ENCODE results near the gene UTRN. TPM values are rescaled to one million over a fixed set of nuclear protein-coding genes. Genes with fewer than 3 reads are reported as not detected.

UTRN gene
- total and polyA plus RNA-seq, 10 of the 15 experiments (the other 5 are each of a cell fraction or from before 2014, with no cell fraction given), result 1.6 to 52.6 (median 25.5) TPM

- ChIA-PET CTCF (interaction anchor here (1.2 kb wide), 1 partner anchor 31 kb away, joined by 3 read pairs; no protein-coding TSS in a partner anchor), RAD21 (ENCODE audit: unreplicated experiment) (interaction anchor here (1.8 kb wide), 1 partner anchor 9 kb away, joined by 5 read pairs; no protein-coding TSS in a partner anchor), SMC1A (ENCODE audit: uncharacterized antibody, unreplicated experiment) (interaction anchor here (0.6 to 1.3 kb wide), 3 partner anchors 9 to 15 kb away, joined by 3 read pairs; no protein-coding TSS in a partner anchor), POLR2A (no interaction called here)
- ATAC-seq, result no peak
- BruUV-seq (replicated peaks), result no TSS peak
- no peak for TF ChIP-seq YY1 (IDR thresholded peaks at IDR 0.05; ENCODE audit: low read depth, low read length)
- no peak for TF ChIP-seq IKZF2 (IDR thresholded peaks at IDR 0.05)
- TF ChIP-seq USF1 (IDR thresholded peaks at IDR 0.05; ENCODE audit: borderline replicate concordance, extremely low read length, insufficient read depth, low read depth, low read length), result no peak
- TF ChIP-seq MXI1 (IDR thresholded peaks at IDR 0.05; ENCODE audit: low read depth, low read length), result no peak
- no peak for TF ChIP-seq ZNF592 (IDR thresholded peaks at IDR 0.05)
- no peak for TF ChIP-seq ZNF217 (IDR thresholded peaks at IDR 0.05)
- no peak for TF ChIP-seq SMC3 (IDR thresholded peaks at IDR 0.05; ENCODE audit: borderline replicate concordance, low read length)
- no peak for TF ChIP-seq BCL11A (IDR thresholded peaks at IDR 0.05; ENCODE audit: low read depth, low read length)
- TF ChIP-seq POU2F2 (IDR thresholded peaks at IDR 0.05; ENCODE audit: borderline replicate concordance, low read depth, low read length), result no peak
- TF ChIP-seq RBBP5 (conservative IDR thresholded peaks at IDR 0.05), result no peak
- TF ChIP-seq FOXM1 (IDR thresholded peaks at IDR 0.05; ENCODE audit: low read depth, low read length), result no peak
- no peak for TF ChIP-seq NFXL1 (IDR thresholded peaks at IDR 0.05; ENCODE audit: borderline replicate concordance)
- TF ChIP-seq MYB (IDR thresholded peaks at IDR 0.05; ENCODE audit: borderline replicate concordance, low read depth, low read length), result no peak
- no peak for TF ChIP-seq MAX (IDR thresholded peaks at IDR 0.05; ENCODE audit: low read depth, low read length)
- TF ChIP-seq ZBED1 (IDR thresholded peaks at IDR 0.05; ENCODE audit: borderline replicate concordance), result no peak
- TF ChIP-seq E2F4 (IDR thresholded peaks at IDR 0.05; ENCODE audit: low read depth, low read length), result no peak
- in situ Hi-C loops (cut with MboI), result no loop called here
- Histone ChIP-seq H3K27me3 (replicated peaks in 1 of 2; ENCODE audit: control insufficient read depth in 2 of 2, insufficient read depth in 2 of 2, low read length in 1 of 2) (peaks cover 0 to 3% of the 10 kb centered on the region in 2 experiments; a peak in 1 of 4 replicates), H3K4me2 (ENCODE audit: control insufficient read depth, insufficient read depth) (no peak overlapping the region), H3K9me3 (replicated peaks; ENCODE audit: control insufficient read depth, insufficient read depth, low read length) (no peaks in the 10 kb centered on the region), H3K79me2 (ENCODE audit: control insufficient read depth, insufficient read depth, low read length) (no peaks in the 10 kb centered on the region), H3K9ac (ENCODE audit: control insufficient read depth, insufficient read depth, low read length) (no peak overlapping the region), H2AFZ (ENCODE audit: control insufficient read depth, low read depth, low read length) (no peak overlapping the region), H3K36me3 (ENCODE audit: control insufficient read depth in 2 of 2, insufficient read depth in 2 of 2, low read length in 1 of 2) (no peaks in the 10 kb centered on the region), H3K4me1 (ENCODE audit: control insufficient read depth, insufficient read depth, low read length) (no peaks in the 10 kb centered on the region; the same call in 1 of the 2 replicates), H3K4me3 (no peak overlapping the region), H4K20me1 (ENCODE audit: control insufficient read depth, insufficient read depth) (no peaks in the 10 kb centered on the region), H3K27ac (ENCODE audit: control insufficient read depth, insufficient read depth) (no peak overlapping the region)
- FAIRE-seq, result no peak
- WGBS (ENCODE audit: insufficient coverage, insufficient replicate concordance, low lambda C conversion rate, missing lambda C conversion rate), result 0% methylated on average over 1 of the region's 1 CpG
- no peak for DNase-seq (ENCODE audit: low read depth, low spot score)
- intact Hi-C loops (cut with micrococcal nuclease; ENCODE audit: unreplicated experiment), result no loop called here
Observed at GRCh38 chr6:144314562-144314961, 29.4 kb downstream of the UTRN start.

Data from GM12878 (cell line).